PC-3 (cell line): Measurements from ENCODE around the gene OR51E1. TPM values are rescaled to one million over a fixed set of nuclear protein-coding genes. Genes with fewer than 3 reads are reported as not detected.

ENCODE experiments used
- ATAC-seq: fragments of 200-7000 bp; cut with Tn5 transposase; 2 replicates; pipeline ENCODE4 v1.9.1; 2020; ENCODE audit warnings: mild to moderate bottlenecking, moderate library complexity
- BruUV-seq: library from RNA; stranded (reverse); fragments of 400-500 nt; replicated peaks from 2 replicates; lab custom pipeline; 2021; lab: Mats Ljungman, UMichigan
- CTCF ChIA-PET: fragments of 300-600 bp; sonication (Branson Sonifier 250); formaldehyde crosslinking; loops from one replicate; lab custom pipeline; 2022; ENCODE audit warnings: antibody characterized with exemption; lab: Charles Lee
- POLR2A ChIA-PET: fragments of 300-600 bp; sonication (Branson Sonifier 250); formaldehyde crosslinking; loops from one replicate; lab custom pipeline; 2022; ENCODE audit warnings: antibody characterized with exemption; ENCODE audit not compliant: unreplicated experiment; lab: Charles Lee
- DNase-seq: peaks from one replicate; pipeline ENCODE4 v3.0.0-alpha.2; 2015
- H2AFZ ChIP-seq: fragments of 300-600 bp; sonication (generic); 2 replicates; pipeline ENCODE4 v1.6.0; 2016; ENCODE audit warnings: antibody characterized with exemption, low read length
- H3F3A ChIP-seq: fragments of 300-600 bp; sonication (generic); one replicate; pipeline ENCODE4 v1.6.0; 2017; ENCODE audit warnings: antibody characterized with exemption, low read length, control low read depth, mild to moderate bottlenecking; ENCODE audit not compliant: unreplicated experiment
- H3K27ac ChIP-seq: fragments of 300-600 bp; sonication (generic); 2 replicates; pipeline ENCODE4 v1.5.1; 2016; ENCODE audit warnings: mild to moderate bottlenecking, low read length
- H3K27me3 ChIP-seq: fragments of 300-600 bp; sonication (generic); 2 replicates; pipeline ENCODE4 v1.6.1; 2016; ENCODE audit warnings: low read length, mixed read lengths
- H3K36me3 ChIP-seq: fragments of 300-600 bp; sonication (generic); 2 replicates; pipeline ENCODE4 v1.6.1; 2016; ENCODE audit warnings: low read depth, mixed run types, low read length, mixed read lengths
- H3K4me1 ChIP-seq: fragments of 300-600 bp; sonication (generic); 2 replicates; pipeline ENCODE4 v1.5.1; 2016; ENCODE audit warnings: low read length; ENCODE audit not compliant: insufficient read depth
- H3K4me2 ChIP-seq: fragments of 300-600 bp; sonication (generic); 2 replicates; pipeline ENCODE4 v1.6.0; 2016; ENCODE audit warnings: low read length
- H3K4me3 ChIP-seq: fragments of 300-600 bp; sonication (generic); 2 replicates; pipeline ENCODE4 v1.5.1; 2016; ENCODE audit warnings: mild to moderate bottlenecking, low read length, mixed read lengths
- H3K79me2 ChIP-seq: fragments of 300-600 bp; sonication (generic); 2 replicates; pipeline ENCODE4 v1.6.1; 2017; ENCODE audit warnings: low read length, mixed read lengths
- H3K9ac ChIP-seq: fragments of 300-600 bp; sonication (generic); 2 replicates; pipeline ENCODE4 v1.6.0; 2016; ENCODE audit warnings: mild to moderate bottlenecking, low read length
- H3K9me2 ChIP-seq: fragments of 300-600 bp; sonication (generic); replicated peaks from 2 replicates; pipeline ENCODE4 v1.6.1; 2016; ENCODE audit warnings: mixed run types, low read length, mixed read lengths
- H3K9me3 ChIP-seq: fragments of 300-600 bp; sonication (generic); 2 replicates; pipeline ENCODE4 v1.6.1; 2016; ENCODE audit warnings: low read length, mixed read lengths
- H4K20me1 ChIP-seq: fragments of 300-600 bp; sonication (generic); 2 replicates; pipeline ENCODE4 v1.6.1; 2016; ENCODE audit warnings: low read length, mixed read lengths
- CTCF ChIP-seq: fragments of 300-600 bp; sonication (generic); conservative IDR thresholded peaks from 2 replicates; pipeline ENCODE4 v1.5.1; 2017; ENCODE audit warnings: antibody characterized with exemption, low read depth, mild to moderate bottlenecking, low read length
- EZH2 ChIP-seq: fragments of 300-600 bp; sonication (generic); IDR thresholded peaks from one replicate; pipeline ENCODE4 v1.6.1; 2017; ENCODE audit warnings: antibody characterized with exemption, mild to moderate bottlenecking, low read length; ENCODE audit not compliant: unreplicated experiment
- EZH2phosphoT487 ChIP-seq: fragments of 300-600 bp; sonication (generic); IDR thresholded peaks from 2 replicates; pipeline ENCODE4 v1.6.1; 2018; ENCODE audit warnings: mild to moderate bottlenecking, antibody characterized with exemption, low read length, borderline replicate concordance
- intact Hi-C: fragments of 100-400 bp; cut with micrococcal nuclease; formaldehyde crosslinking; loops from 2 replicates; pipeline ENCODE4 v1.9.0; 2023
- total RNA-seq: library from RNA; depleted of rRNA; stranded (reverse); fragments of >200 nt; gene quantifications from 2 replicates; pipeline ENCODE4 v1.2.3, GENCODE V29; 2014

Gene OR51E1
- total RNA-seq, 1 experiment from 2014 or later, result not detected

GRCh38 chr11:4682623-4683419, 39.0 kb downstream of the OR51E1 start:
- TF ChIP-seq EZH2phosphoT487 (no peak), CTCF (no peak), EZH2 (no peak)
- Histone ChIP-seq H3K4me2 (no peak overlapping the region), H4K20me1 (no peaks in the 10 kb centered on the region), H3K4me3 (no peak overlapping the region), H3K4me1 (no peaks in the 10 kb centered on the region), H3K9ac (no peak overlapping the region), H3K36me3 (no peaks in the 10 kb centered on the region), H3K9me2 (no peaks in the 10 kb centered on the region), H3K27ac (no peak overlapping the region), H3F3A (no peaks in the 10 kb centered on the region), H3K27me3 (no peaks in the 10 kb centered on the region), H2AFZ (no peak overlapping the region), H3K79me2 (no peaks in the 10 kb centered on the region), H3K9me3 (no peaks in the 10 kb centered on the region)
- no peak for DNase-seq
- no peak for ATAC-seq
- intact Hi-C loops, result no loop called here
- no TSS peak for BruUV-seq
- POLR2A ChIA-PET, result no interaction called here
- CTCF ChIA-PET, result no interaction called here

GRCh38 chr11:4684631-4685285, 41.0 kb downstream of the OR51E1 start:
- no peaks in the 10 kb centered on the region for H3F3A ChIP-seq
- ChIA-PET CTCF (no interaction called here), POLR2A (no interaction called here)
- H4K20me1 ChIP-seq, result no peaks in the 10 kb centered on the region
- H3K9ac ChIP-seq, result no peak overlapping the region
- no peaks in the 10 kb centered on the region for H3K9me3 ChIP-seq
- H3K4me1 ChIP-seq, result no peaks in the 10 kb centered on the region
- H3K4me2 ChIP-seq, result no peak overlapping the region
- no peaks in the 10 kb centered on the region for H3K36me3 ChIP-seq
- H3K79me2 ChIP-seq, result no peaks in the 10 kb centered on the region
- H2AFZ ChIP-seq, result no peak overlapping the region
- H3K27me3 ChIP-seq, result no peaks in the 10 kb centered on the region
- no peak overlapping the region for H3K27ac ChIP-seq
- no peak for TF ChIP-seq CTCF
- no peak for TF ChIP-seq EZH2phosphoT487
- no peak for TF ChIP-seq EZH2
- DNase-seq, result no peak
- no peak overlapping the region for H3K4me3 ChIP-seq
- no peak for ATAC-seq
- no TSS peak for BruUV-seq
- intact Hi-C loops, result no loop called here
- no peaks in the 10 kb centered on the region for H3K9me2 ChIP-seq

GRCh38 chr11:4695442-4695841, 51.7 kb downstream of the OR51E1 start:
- no peaks in the 10 kb centered on the region for H3K9me3 ChIP-seq
- no peaks in the 10 kb centered on the region for H3K79me2 ChIP-seq
- BruUV-seq, result no TSS peak
- H3K4me2 ChIP-seq, result no peak overlapping the region
- TF ChIP-seq EZH2 (no peak), CTCF (no peak), EZH2phosphoT487 (no peak)
- H2AFZ ChIP-seq, result no peak overlapping the region
- no peak overlapping the region for H3K27ac ChIP-seq
- ATAC-seq, result no peak
- H3K27me3 ChIP-seq, result peaks cover 9% of the 10 kb centered on the region
- H3F3A ChIP-seq, result no peaks in the 10 kb centered on the region
- H3K4me3 ChIP-seq, result no peak overlapping the region
- ChIA-PET CTCF (no interaction called here), POLR2A (no interaction called here)
- no peak overlapping the region for H3K9ac ChIP-seq
- intact Hi-C loops, result no loop called here
- no peaks in the 10 kb centered on the region for H3K36me3 ChIP-seq
- no peaks in the 10 kb centered on the region for H3K9me2 ChIP-seq
- H3K4me1 ChIP-seq, result no peaks in the 10 kb centered on the region
- DNase-seq, result no peak
- no peaks in the 10 kb centered on the region for H4K20me1 ChIP-seq
